HG02610 (cell line): ENCODE results near the gene WNT4.

Experiments used
- ATAC-seq: cut with Tn5 transposase; IDR thresholded peaks from one replicate; pipeline ENCODE4 v1.9.1; 2021; ENCODE audit warnings: mild to moderate bottlenecking, moderate library complexity; ENCODE audit not compliant: unreplicated experiment

The WNT4 gene

GRCh38 chr1:22164841-22165808, 22.2 kb upstream of the WNT4 start:
- ATAC-seq, result no peak

GRCh38 chr1:22163564-22163963, 20.7 kb upstream of the WNT4 start:
- ATAC-seq, result no peak

GRCh38 chr1:22163137-22163536, 20.2 kb upstream of the WNT4 start:
- ATAC-seq, result no peak

- no peak for ATAC-seq
Observed at GRCh38 chr1:22159891-22160290, 17.0 kb upstream of the WNT4 start.

GRCh38 chr1:22158654-22159053, 15.8 kb upstream of the WNT4 start:
- no peak for ATAC-seq

GRCh38 chr1:22157359-22157966, 14.6 kb upstream of the WNT4 start:
- ATAC-seq, result no peak

- ATAC-seq, result no peak
Observed at GRCh38 chr1:22155517-22155916, 12.6 kb upstream of the WNT4 start.

GRCh38 chr1:22154626-22155025, 11.7 kb upstream of the WNT4 start:
- no peak for ATAC-seq

GRCh38 chr1:22153660-22154437, 11.0 kb upstream of the WNT4 start:
- no peak for ATAC-seq

- no peak for ATAC-seq
Observed at GRCh38 chr1:22150923-22151322, 8.0 kb upstream of the WNT4 start.

- ATAC-seq, result no peak
Observed at GRCh38 chr1:22142315-22143064, 407 bp downstream of the WNT4 start.

GRCh38 chr1:22141554-22142314, 1.2 kb downstream of the WNT4 start:
- ATAC-seq, result no peak

GRCh38 chr1:22140694-22141093, 2.2 kb downstream of the WNT4 start:
- ATAC-seq, result no peak

- no peak for ATAC-seq
Observed at GRCh38 chr1:22139817-22140216, 3.1 kb downstream of the WNT4 start.

- no peak for ATAC-seq
Observed at GRCh38 chr1:22139066-22139594, 3.8 kb downstream of the WNT4 start.

GRCh38 chr1:22137004-22137720, 5.7 kb downstream of the WNT4 start:
- ATAC-seq, result no peak

- ATAC-seq, result no peak
Observed at GRCh38 chr1:22133931-22134324, 9.0 kb downstream of the WNT4 start.

- no peak for ATAC-seq
Observed at GRCh38 chr1:22133247-22133930, 9.5 kb downstream of the WNT4 start.
